T1000 (cell line): ENCODE results near the gene TSGA10.
"Not testable (repeated sequence)": the region's sequence is repeated elsewhere in the genome, so short reads cannot be mapped to it uniquely, and the experiment has no call there.

ENCODE experiments used
- DNase-seq: peaks from one replicate; lab custom pipeline; 2025; ENCODE audit warnings: mixed read lengths; lab: John Stamatoyannopoulos, UW

TSGA10 gene

GRCh38 chr2:99154643-99155536 lies at the start of gene TSGA10, which contains the start of gene LIPT1:
TSS of gene TSGA10 (minus strand) at chr2:99154942. CDS start at chr2:99109439, 45,503 bp downstream.
TSS of gene LIPT1 (plus strand) at chr2:99154967. CDS start at chr2:99161958, 6,991 bp downstream.
- peak; percentile 76 for DNase-seq

GRCh38 chr2:99201959-99202678 lies 47.4 kb upstream of the TSGA10 start:
- DNase-seq: no peak

- DNase-seq: no peak
Measured at GRCh38 chr2:99200076-99200800, 45.5 kb upstream of the TSGA10 start.

GRCh38 chr2:99198103-99198841 lies 43.5 kb upstream of the TSGA10 start:
- no peak for DNase-seq

GRCh38 chr2:99192364-99192763 lies 37.6 kb upstream of the TSGA10 start:
- not testable (repeated sequence) for DNase-seq

GRCh38 chr2:99190548-99190947 lies 35.8 kb upstream of the TSGA10 start:
- no peak for DNase-seq

- no peak for DNase-seq
Measured at GRCh38 chr2:99188357-99188756, 33.6 kb upstream of the TSGA10 start.

GRCh38 chr2:99187011-99187410 lies 32.3 kb upstream of the TSGA10 start:
- no peak for DNase-seq

- no peak for DNase-seq
Measured at GRCh38 chr2:99184811-99185210, 30.1 kb upstream of the TSGA10 start.

- DNase-seq: no peak
Measured at GRCh38 chr2:99183025-99183424, 28.3 kb upstream of the TSGA10 start.

- no peak for DNase-seq
Measured at GRCh38 chr2:99181624-99182000, 26.9 kb upstream of the TSGA10 start.

- peak; percentile 87 for DNase-seq
Measured at GRCh38 chr2:99180755-99181623, 26.2 kb upstream of the TSGA10 start, which contains the start of the genes MITD1 and MRPL30. TSS of gene MITD1 (minus strand) at chr2:99181058. CDS start at chr2:99180981, 77 bp downstream. TSS of gene MRPL30 (plus strand) at chr2:99181184. CDS start at chr2:99186204, 5,020 bp downstream.

- DNase-seq: no peak
Measured at GRCh38 chr2:99171377-99172140, 16.8 kb upstream of the TSGA10 start.

GRCh38 chr2:99169534-99169933 lies 14.8 kb upstream of the TSGA10 start:
- no peak for DNase-seq

- no peak for DNase-seq
Measured at GRCh38 chr2:99166218-99166617, 11.5 kb upstream of the TSGA10 start.

GRCh38 chr2:99159594-99159993 lies 4.9 kb upstream of the TSGA10 start:
- DNase-seq: no peak

GRCh38 chr2:99158599-99158998 lies 3.9 kb upstream of the TSGA10 start:
- no peak for DNase-seq

GRCh38 chr2:99156891-99157290 lies 2.1 kb upstream of the TSGA10 start:
- no peak for DNase-seq

GRCh38 chr2:99153921-99154604 lies 679 bp downstream of the TSGA10 start:
- DNase-seq: no peak
